Measurements from ENCODE around the gene FOXE3. TPM values are rescaled to one million over a fixed set of nuclear protein-coding genes. Genes with fewer than 3 reads are reported as not detected.

FOXE3 gene
- total RNA-seq, 1 donor from 2014 or later, result not detected

- no peaks in the 10 kb centered on the region for H3K27me3 ChIP-seq
- DNase-seq (ENCODE audit: low spot score in 2 of 2), result no peak
- TF ChIP-seq CTCF (IDR thresholded peaks at IDR 0.05), result no peak
- H3K27ac ChIP-seq, result no peak overlapping the region
- no peaks in the 10 kb centered on the region for H3K4me1 ChIP-seq
- H3K9me3 ChIP-seq, result no peaks in the 10 kb centered on the region
- intact Hi-C loops (cut with DNase I), result no loop called here
- no peak overlapping the region for H3K4me3 ChIP-seq
- H3K36me3 ChIP-seq, result no peaks in the 10 kb centered on the region
These were observed 20.7 kb upstream of the FOXE3 start for GRCh38 chr1:47395433-47395832.

- no peak overlapping the region for H3K4me3 ChIP-seq
- no peaks in the 10 kb centered on the region for H3K4me1 ChIP-seq
- no peak for TF ChIP-seq CTCF (IDR thresholded peaks at IDR 0.05)
- peak in 1 of 2 donors; percentile 35 for DNase-seq (ENCODE audit: low spot score in 2 of 2)
- no peaks in the 10 kb centered on the region for H3K9me3 ChIP-seq
- H3K27ac ChIP-seq, result no peak overlapping the region
- intact Hi-C loops (cut with DNase I), result no loop called here
- H3K27me3 ChIP-seq, result no peaks in the 10 kb centered on the region
- no peaks in the 10 kb centered on the region for H3K36me3 ChIP-seq
These were observed 19.4 kb upstream of the FOXE3 start for GRCh38 chr1:47396671-47397196.

GRCh38 chr1:47399138-47399845 is 16.8 kb upstream of the FOXE3 start:
- Histone ChIP-seq H3K9me3 (no peaks in the 10 kb centered on the region), H3K36me3 (no peaks in the 10 kb centered on the region), H3K27ac (no peak overlapping the region), H3K27me3 (no peaks in the 10 kb centered on the region), H3K4me1 (no peaks in the 10 kb centered on the region), H3K4me3 (no peak overlapping the region)
- no peak for TF ChIP-seq CTCF (IDR thresholded peaks at IDR 0.05)
- intact Hi-C loops (cut with DNase I), result no loop called here
- peak in 1 of 2 donors; percentile 12 for DNase-seq (ENCODE audit: low spot score in 2 of 2)

- Histone ChIP-seq H3K4me3 (no peak overlapping the region), H3K27ac (no peak overlapping the region), H3K9me3 (no peaks in the 10 kb centered on the region), H3K27me3 (no peaks in the 10 kb centered on the region), H3K36me3 (no peaks in the 10 kb centered on the region), H3K4me1 (no peaks in the 10 kb centered on the region)
- DNase-seq (ENCODE audit: low spot score in 2 of 2), result no peak
- intact Hi-C loops (cut with DNase I), result no loop called here
- TF ChIP-seq CTCF (IDR thresholded peaks at IDR 0.05), result no peak
These were observed 16.3 kb upstream of the FOXE3 start for GRCh38 chr1:47399846-47400155.

GRCh38 chr1:47401761-47402160 is 14.3 kb upstream of the FOXE3 start:
- no peak overlapping the region for H3K27ac ChIP-seq
- TF ChIP-seq CTCF (IDR thresholded peaks at IDR 0.05), result no peak
- DNase-seq (ENCODE audit: low spot score in 2 of 2), result peak in 1 of 2 donors; percentile 38
- no peaks in the 10 kb centered on the region for H3K27me3 ChIP-seq
- H3K9me3 ChIP-seq, result no peaks in the 10 kb centered on the region
- no peaks in the 10 kb centered on the region for H3K4me1 ChIP-seq
- no peak overlapping the region for H3K4me3 ChIP-seq
- H3K36me3 ChIP-seq, result no peaks in the 10 kb centered on the region
- intact Hi-C loops (cut with DNase I), result no loop called here
